SU-DHL-6 (cell line): ENCODE measurements around the gene NDUFA6.

Experiments used
- EZH2phosphoT487 ChIP-seq: fragments of 200-600 bp; sonication (generic), shearing (Covaris generic); conservative IDR thresholded peaks from 2 replicates; pipeline ENCODE4 v1.6.1; 2018; ENCODE audit warnings: mild to moderate bottlenecking, antibody characterized with exemption, low read length, moderate library complexity, mixed read lengths
- TF ChIP-seq, protein P1 (sequence below): fragments of 200-600 bp; sonication (generic); IDR thresholded peaks from one replicate; pipeline ENCODE4 v1.5.1; 2017; ENCODE audit warnings: antibody characterized with exemption, mild to moderate bottlenecking, low read length, moderate library complexity; ENCODE audit not compliant: insufficient read depth, poor library complexity, severe bottlenecking

DNA sequence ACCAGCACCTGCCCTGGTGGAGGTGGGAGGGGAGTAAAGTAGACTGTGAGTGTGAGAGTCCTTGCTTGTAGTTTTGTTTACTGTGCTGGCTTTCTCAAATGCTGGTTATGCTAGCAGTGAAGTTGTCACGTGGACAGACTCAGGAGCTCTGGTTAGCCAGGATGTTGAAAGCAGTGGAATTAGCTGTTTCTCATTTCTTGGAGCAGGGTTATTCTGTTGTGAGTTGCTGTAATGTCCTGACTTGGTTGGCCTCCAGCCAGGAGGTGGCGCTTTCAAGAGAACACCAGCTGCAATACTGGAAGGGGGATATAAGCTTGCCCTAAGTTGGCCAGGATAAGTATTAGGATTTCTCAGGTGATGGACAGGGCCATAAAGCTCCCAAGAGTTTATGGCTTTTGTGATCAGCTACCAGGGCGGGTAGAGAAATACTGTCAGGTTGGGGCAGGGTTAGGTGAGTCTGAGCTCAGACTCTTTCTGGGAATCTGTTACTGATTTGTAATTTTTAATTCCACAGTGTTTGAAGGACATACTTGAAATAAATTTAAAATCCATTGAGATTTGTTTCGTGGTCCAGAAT lies 26.4 kb upstream of the NDUFA6 start:
- TF ChIP-seq, protein P1, sequence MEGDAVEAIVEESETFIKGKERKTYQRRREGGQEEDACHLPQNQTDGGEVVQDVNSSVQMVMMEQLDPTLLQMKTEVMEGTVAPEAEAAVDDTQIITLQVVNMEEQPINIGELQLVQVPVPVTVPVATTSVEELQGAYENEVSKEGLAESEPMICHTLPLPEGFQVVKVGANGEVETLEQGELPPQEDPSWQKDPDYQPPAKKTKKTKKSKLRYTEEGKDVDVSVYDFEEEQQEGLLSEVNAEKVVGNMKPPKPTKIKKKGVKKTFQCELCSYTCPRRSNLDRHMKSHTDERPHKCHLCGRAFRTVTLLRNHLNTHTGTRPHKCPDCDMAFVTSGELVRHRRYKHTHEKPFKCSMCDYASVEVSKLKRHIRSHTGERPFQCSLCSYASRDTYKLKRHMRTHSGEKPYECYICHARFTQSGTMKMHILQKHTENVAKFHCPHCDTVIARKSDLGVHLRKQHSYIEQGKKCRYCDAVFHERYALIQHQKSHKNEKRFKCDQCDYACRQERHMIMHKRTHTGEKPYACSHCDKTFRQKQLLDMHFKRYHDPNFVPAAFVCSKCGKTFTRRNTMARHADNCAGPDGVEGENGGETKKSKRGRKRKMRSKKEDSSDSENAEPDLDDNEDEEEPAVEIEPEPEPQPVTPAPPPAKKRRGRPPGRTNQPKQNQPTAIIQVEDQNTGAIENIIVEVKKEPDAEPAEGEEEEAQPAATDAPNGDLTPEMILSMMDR, result peak; percentile 21
- TF ChIP-seq EZH2phosphoT487, result no peak
